Measurements from ENCODE around the gene B2M. TPM values are rescaled to one million over a fixed set of nuclear protein-coding genes. Genes with fewer than 3 reads are reported as not detected.
"Not testable (repeated sequence)": the region's sequence is repeated elsewhere in the genome, so short reads cannot be mapped to it uniquely, and the experiment has no call there.

Gene B2M
- total and polyA plus RNA-seq, 3 donors from 2014 or later = 439 to 2,068 (median 1,401) TPM

DNA sequence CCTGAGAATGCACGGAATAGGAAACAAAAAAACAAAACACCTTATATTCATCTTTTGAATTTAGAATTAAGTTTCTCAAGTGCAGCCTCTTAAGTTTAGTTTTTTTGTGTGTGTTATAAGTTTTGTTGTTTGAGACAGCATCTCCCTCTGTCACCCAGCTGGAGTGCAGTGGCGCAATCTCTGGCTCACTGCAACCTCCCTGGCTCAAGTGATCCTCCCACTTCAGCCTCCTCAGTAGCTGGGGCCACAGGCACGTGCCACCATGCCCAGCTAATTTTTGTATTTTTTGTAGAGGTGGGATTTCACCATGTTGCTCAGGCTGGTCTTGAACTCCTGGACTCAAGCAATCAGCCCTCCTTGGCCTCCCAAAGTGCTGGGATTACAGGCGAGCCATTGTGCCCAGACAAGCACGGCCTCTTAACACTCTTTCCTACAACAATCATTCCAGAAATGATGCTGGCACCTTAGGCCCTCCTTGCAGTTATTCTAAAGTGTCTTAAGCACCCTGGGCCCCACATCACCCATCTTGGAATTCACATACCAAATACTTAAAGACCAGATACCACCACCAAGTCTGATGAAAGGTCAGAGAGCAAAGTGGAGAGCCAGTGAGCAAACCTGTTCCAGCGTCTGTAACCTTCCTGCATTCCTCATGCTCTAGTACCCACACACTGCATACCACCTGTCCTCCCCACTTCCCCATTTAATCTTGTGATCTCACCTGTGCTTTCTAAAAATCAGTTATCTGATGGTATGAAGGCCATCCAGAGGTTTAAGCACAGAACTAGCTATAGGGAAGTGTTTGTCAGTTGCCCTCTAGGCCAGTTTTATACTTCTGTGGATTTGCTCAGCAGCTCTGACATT, 41.0 kb upstream of the B2M start:
- Histone ChIP-seq H3K4me3 (no peak overlapping the region), H3K36me3 (ENCODE audit: low read depth, missing control alignments) (no peaks in the 10 kb centered on the region), H3K27me3 (no peaks in the 10 kb centered on the region), H3K4me1 (no peaks in the 10 kb centered on the region), H3K9me3 (no peaks in the 10 kb centered on the region), H3K27ac (no peak overlapping the region)
- intact Hi-C loops (cut with DNase I; ENCODE audit: low total_unique reads) = no loop called here
- no peak for DNase-seq
- TF ChIP-seq, protein P1, sequence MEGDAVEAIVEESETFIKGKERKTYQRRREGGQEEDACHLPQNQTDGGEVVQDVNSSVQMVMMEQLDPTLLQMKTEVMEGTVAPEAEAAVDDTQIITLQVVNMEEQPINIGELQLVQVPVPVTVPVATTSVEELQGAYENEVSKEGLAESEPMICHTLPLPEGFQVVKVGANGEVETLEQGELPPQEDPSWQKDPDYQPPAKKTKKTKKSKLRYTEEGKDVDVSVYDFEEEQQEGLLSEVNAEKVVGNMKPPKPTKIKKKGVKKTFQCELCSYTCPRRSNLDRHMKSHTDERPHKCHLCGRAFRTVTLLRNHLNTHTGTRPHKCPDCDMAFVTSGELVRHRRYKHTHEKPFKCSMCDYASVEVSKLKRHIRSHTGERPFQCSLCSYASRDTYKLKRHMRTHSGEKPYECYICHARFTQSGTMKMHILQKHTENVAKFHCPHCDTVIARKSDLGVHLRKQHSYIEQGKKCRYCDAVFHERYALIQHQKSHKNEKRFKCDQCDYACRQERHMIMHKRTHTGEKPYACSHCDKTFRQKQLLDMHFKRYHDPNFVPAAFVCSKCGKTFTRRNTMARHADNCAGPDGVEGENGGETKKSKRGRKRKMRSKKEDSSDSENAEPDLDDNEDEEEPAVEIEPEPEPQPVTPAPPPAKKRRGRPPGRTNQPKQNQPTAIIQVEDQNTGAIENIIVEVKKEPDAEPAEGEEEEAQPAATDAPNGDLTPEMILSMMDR (IDR thresholded peaks at IDR 0.05) = no peak
- TF ChIP-seq POLR2A (IDR thresholded peaks at IDR 0.05) = no peak
- 85 to 87% methylated on average over 6 of the region's 6 CpGs for WGBS, 2 donors

DNA sequence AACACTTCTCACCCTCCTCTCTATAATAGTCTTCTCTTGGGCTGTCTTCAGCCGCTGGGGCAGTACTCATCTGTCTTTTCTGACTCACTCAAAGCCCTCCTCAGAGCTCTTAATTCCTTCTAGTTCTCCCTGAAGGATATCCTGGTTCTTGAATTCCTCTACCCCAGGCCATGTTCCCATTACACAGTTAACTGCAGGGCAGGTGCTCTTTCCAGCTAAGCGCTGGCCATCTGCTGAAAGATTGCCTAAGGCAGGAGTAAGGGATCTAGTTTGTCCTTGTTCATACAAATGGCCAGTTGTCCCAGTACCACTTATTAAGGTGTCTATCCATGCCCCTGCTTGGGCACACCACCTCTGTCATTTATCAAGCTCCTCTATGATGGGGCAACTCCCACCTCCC, 37.7 kb upstream of the B2M start:
- no peaks in the 10 kb centered on the region for H3K36me3 ChIP-seq (ENCODE audit: low read depth, missing control alignments)
- WGBS, 2 donors = 95 to 96% methylated on average over 2 of the region's 2 CpGs
- intact Hi-C loops (cut with DNase I; ENCODE audit: low total_unique reads) = no loop called here
- no peaks in the 10 kb centered on the region for H3K9me3 ChIP-seq
- no peak overlapping the region for H3K27ac ChIP-seq
- H3K4me3 ChIP-seq = no peak overlapping the region
- DNase-seq = no peak
- H3K4me1 ChIP-seq = no peaks in the 10 kb centered on the region
- no peaks in the 10 kb centered on the region for H3K27me3 ChIP-seq
- TF ChIP-seq, protein P1 (IDR thresholded peaks at IDR 0.05) = no peak
- TF ChIP-seq POLR2A (IDR thresholded peaks at IDR 0.05) = no peak

GRCh38 chr15:44675911-44676310, 35.4 kb upstream of the B2M start:
- no peak overlapping the region for H3K27ac ChIP-seq
- no peak for DNase-seq
- H3K4me1 ChIP-seq = no peaks in the 10 kb centered on the region
- no peak overlapping the region for H3K4me3 ChIP-seq
- H3K36me3 ChIP-seq (ENCODE audit: low read depth, missing control alignments) = no peaks in the 10 kb centered on the region
- WGBS, 2 donors = 88 to 93% methylated on average over 5 of the region's 5 CpGs
- intact Hi-C loops (cut with DNase I; ENCODE audit: low total_unique reads) = no loop called here
- H3K27me3 ChIP-seq = no peaks in the 10 kb centered on the region
- no peaks in the 10 kb centered on the region for H3K9me3 ChIP-seq
- no peak for TF ChIP-seq POLR2A (IDR thresholded peaks at IDR 0.05)
- TF ChIP-seq, protein P1 (IDR thresholded peaks at IDR 0.05) = no peak

DNA sequence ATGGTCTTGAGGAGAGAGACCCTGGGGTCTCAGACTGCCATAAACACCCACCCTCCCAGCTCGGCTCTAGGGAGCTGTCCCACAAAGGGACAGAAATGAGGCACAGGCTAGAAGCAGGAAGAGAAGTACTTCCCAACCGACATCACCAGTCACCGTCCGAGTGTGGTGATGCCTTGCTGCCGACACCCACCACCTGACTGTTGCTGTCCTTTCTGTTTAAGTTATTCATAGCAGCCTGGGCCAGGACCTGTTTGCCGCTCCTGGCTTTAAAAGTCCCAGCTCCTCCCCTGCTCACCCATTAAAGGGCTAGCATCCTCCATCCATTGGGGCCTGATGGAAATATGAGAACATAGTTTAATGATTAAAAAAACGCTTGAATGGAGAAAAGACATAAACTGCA, 34.6 kb upstream of the B2M start:
- H3K36me3 ChIP-seq (ENCODE audit: low read depth, missing control alignments) = no peaks in the 10 kb centered on the region
- no peaks in the 10 kb centered on the region for H3K27me3 ChIP-seq
- intact Hi-C loops (cut with DNase I; ENCODE audit: low total_unique reads) = no loop called here
- H3K4me1 ChIP-seq = no peaks in the 10 kb centered on the region
- 68 to 71% methylated on average over 7 of the region's 7 CpGs for WGBS, 2 donors
- no peaks in the 10 kb centered on the region for H3K9me3 ChIP-seq
- no peak overlapping the region for H3K4me3 ChIP-seq
- no peak for TF ChIP-seq POLR2A (IDR thresholded peaks at IDR 0.05)
- TF ChIP-seq, protein P1 (IDR thresholded peaks at IDR 0.05) = no peak
- no peak overlapping the region for H3K27ac ChIP-seq
- DNase-seq = no peak

DNA sequence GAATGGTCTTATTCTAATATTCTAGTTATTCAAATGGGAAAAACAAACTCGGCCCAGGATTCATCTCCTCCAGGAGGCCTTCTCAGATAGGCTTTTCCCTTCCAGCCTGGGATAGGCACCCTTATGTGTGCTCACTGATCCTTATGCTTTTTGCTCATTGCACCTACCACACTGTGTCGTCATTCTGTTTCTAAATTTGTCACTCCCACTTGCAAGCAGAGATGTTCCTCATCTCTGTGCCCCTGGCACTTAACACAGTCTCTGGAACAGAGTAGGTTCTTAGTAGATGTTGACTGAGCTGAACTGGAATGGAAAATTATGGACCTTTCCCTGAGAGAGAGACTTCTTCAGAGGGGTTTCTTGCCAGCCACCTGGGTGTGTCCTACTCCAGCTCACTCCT, 29.1 kb upstream of the B2M start:
- no peak overlapping the region for H3K4me3 ChIP-seq
- TF ChIP-seq POLR2A (IDR thresholded peaks at IDR 0.05) = no peak
- TF ChIP-seq, protein P1 (IDR thresholded peaks at IDR 0.05) = no peak
- intact Hi-C loops (cut with DNase I; ENCODE audit: low total_unique reads) = no loop called here
- H3K4me1 ChIP-seq = no peaks in the 10 kb centered on the region
- no peaks in the 10 kb centered on the region for H3K36me3 ChIP-seq (ENCODE audit: low read depth, missing control alignments)
- DNase-seq = no peak
- H3K27me3 ChIP-seq = no peaks in the 10 kb centered on the region
- H3K27ac ChIP-seq = no peak overlapping the region
- H3K9me3 ChIP-seq = no peaks in the 10 kb centered on the region
- 72 to 86% methylated on average over 2 of the region's 2 CpGs for whole genome bisulfite sequencing, 2 donors

GRCh38 chr15:44682809-44683682, 28.3 kb upstream of the B2M start:
- intact Hi-C loops (cut with DNase I; ENCODE audit: low total_unique reads); H3K4me3 ChIP-seq; H3K27me3 ChIP-seq; H3K27ac ChIP-seq; H3K9me3 ChIP-seq; H3K36me3 ChIP-seq (ENCODE audit: low read depth, missing control alignments); H3K4me1 ChIP-seq; DNase-seq: not testable (repeated sequence)
- 57 to 66% methylated on average over 6 to 8 of the region's 8 CpGs for WGBS, 2 donors
